ENCODE results near the gene MEI4.
"Not testable (repeated sequence)": the region's sequence is repeated elsewhere in the genome, so short reads cannot be mapped to it uniquely, and the experiment has no call there.

MEI4 gene

GRCh38 chr6:77715588-77715987 is 62.7 kb downstream of the MEI4 start:
- no peaks in the 10 kb centered on the region for H3K9me3 ChIP-seq (replicated peaks; ENCODE audit: insufficient read depth, low read length)
- DNase-seq, result no peak
- H3K4me2 ChIP-seq (ENCODE audit: low read depth, low read length), result no peak overlapping the region
- H3K9me2 ChIP-seq (replicated peaks; ENCODE audit: insufficient read depth, low read length), result no peaks in the 10 kb centered on the region
- H3K27ac ChIP-seq (ENCODE audit: low read length), result no peak overlapping the region
- H3K4me1 ChIP-seq (ENCODE audit: low read length), result no peaks in the 10 kb centered on the region
- no peaks in the 10 kb centered on the region for H3K36me3 ChIP-seq (replicated peaks; ENCODE audit: insufficient read depth, low read length)
- no peak overlapping the region for H3K4me3 ChIP-seq (ENCODE audit: low read length)
- H4K20me1 ChIP-seq (ENCODE audit: insufficient read depth, low read length), result no peaks in the 10 kb centered on the region
- H3F3A ChIP-seq (ENCODE audit: insufficient read depth, low read length), result no peaks in the 10 kb centered on the region
- no peak overlapping the region for H2AFZ ChIP-seq (ENCODE audit: low read length)
- H3K79me2 ChIP-seq (ENCODE audit: low read length), result no peaks in the 10 kb centered on the region
- H3K27me3 ChIP-seq (replicated peaks; ENCODE audit: insufficient read depth, low read length), result no peaks in the 10 kb centered on the region
- TF ChIP-seq CTCF (IDR thresholded peaks at IDR 0.05; ENCODE audit: low read length), result no peak
- TF ChIP-seq EZH2phosphoT487 (IDR thresholded peaks at IDR 0.05; ENCODE audit: low read length), result no peak
- no peak for TF ChIP-seq EZH2 (optimal IDR thresholded peaks at IDR 0.05; ENCODE audit: low read depth, low read length)
- no peak overlapping the region for H3K9ac ChIP-seq (ENCODE audit: low read length)

GRCh38 chr6:77716311-77716710 is 63.5 kb downstream of the MEI4 start:
- Histone ChIP-seq H3K36me3 (replicated peaks; ENCODE audit: insufficient read depth, low read length) (no peaks in the 10 kb centered on the region), H3K9ac (ENCODE audit: low read length) (no peak overlapping the region), H2AFZ (ENCODE audit: low read length) (no peak overlapping the region), H3F3A (ENCODE audit: insufficient read depth, low read length) (no peaks in the 10 kb centered on the region), H3K4me2 (ENCODE audit: low read depth, low read length) (no peak overlapping the region), H3K4me3 (ENCODE audit: low read length) (no peak overlapping the region), H3K79me2 (ENCODE audit: low read length) (no peaks in the 10 kb centered on the region), H3K27ac (ENCODE audit: low read length) (no peak overlapping the region), H3K27me3 (replicated peaks; ENCODE audit: insufficient read depth, low read length) (no peaks in the 10 kb centered on the region), H3K9me2 (replicated peaks; ENCODE audit: insufficient read depth, low read length) (no peaks in the 10 kb centered on the region), H3K4me1 (ENCODE audit: low read length) (no peaks in the 10 kb centered on the region), H4K20me1 (ENCODE audit: insufficient read depth, low read length) (no peaks in the 10 kb centered on the region), H3K9me3 (replicated peaks; ENCODE audit: insufficient read depth, low read length) (no peaks in the 10 kb centered on the region)
- no peak for DNase-seq
- TF ChIP-seq EZH2phosphoT487 (IDR thresholded peaks at IDR 0.05; ENCODE audit: low read length), result no peak
- no peak for TF ChIP-seq EZH2 (optimal IDR thresholded peaks at IDR 0.05; ENCODE audit: low read depth, low read length)
- TF ChIP-seq CTCF (IDR thresholded peaks at IDR 0.05; ENCODE audit: low read length), result no peak

- DNase-seq; H4K20me1 ChIP-seq (ENCODE audit: insufficient read depth, low read length); H3F3A ChIP-seq (ENCODE audit: insufficient read depth, low read length); H3K36me3 ChIP-seq (replicated peaks; ENCODE audit: insufficient read depth, low read length); H2AFZ ChIP-seq (ENCODE audit: low read length); H3K79me2 ChIP-seq (ENCODE audit: low read length); H3K9me3 ChIP-seq (replicated peaks; ENCODE audit: insufficient read depth, low read length); H3K4me3 ChIP-seq (ENCODE audit: low read length); H3K27me3 ChIP-seq (replicated peaks; ENCODE audit: insufficient read depth, low read length); H3K9ac ChIP-seq (ENCODE audit: low read length); H3K4me2 ChIP-seq (ENCODE audit: low read depth, low read length); H3K9me2 ChIP-seq (replicated peaks; ENCODE audit: insufficient read depth, low read length); H3K27ac ChIP-seq (ENCODE audit: low read length); H3K4me1 ChIP-seq (ENCODE audit: low read length): not testable (repeated sequence)
Measured at GRCh38 chr6:77736010-77736409, 83.2 kb downstream of the MEI4 start.

GRCh38 chr6:77740380-77740779 is 87.5 kb downstream of the MEI4 start:
- no peaks in the 10 kb centered on the region for H3K79me2 ChIP-seq (ENCODE audit: low read length)
- no peak overlapping the region for H3K9ac ChIP-seq (ENCODE audit: low read length)
- TF ChIP-seq EZH2 (optimal IDR thresholded peaks at IDR 0.05; ENCODE audit: low read depth, low read length) (no peak), CTCF (IDR thresholded peaks at IDR 0.05; ENCODE audit: low read length) (peak; percentile 50), EZH2phosphoT487 (IDR thresholded peaks at IDR 0.05; ENCODE audit: low read length) (no peak)
- no peak overlapping the region for H3K4me2 ChIP-seq (ENCODE audit: low read depth, low read length)
- H3K36me3 ChIP-seq (replicated peaks; ENCODE audit: insufficient read depth, low read length), result no peaks in the 10 kb centered on the region
- H3K27ac ChIP-seq (ENCODE audit: low read length), result no peak overlapping the region
- no peak overlapping the region for H3K4me3 ChIP-seq (ENCODE audit: low read length)
- no peaks in the 10 kb centered on the region for H3K9me2 ChIP-seq (replicated peaks; ENCODE audit: insufficient read depth, low read length)
- H2AFZ ChIP-seq (ENCODE audit: low read length), result no peak overlapping the region
- no peaks in the 10 kb centered on the region for H3K27me3 ChIP-seq (replicated peaks; ENCODE audit: insufficient read depth, low read length)
- no peaks in the 10 kb centered on the region for H3K9me3 ChIP-seq (replicated peaks; ENCODE audit: insufficient read depth, low read length)
- DNase-seq, result peak; percentile 44
- no peaks in the 10 kb centered on the region for H3K4me1 ChIP-seq (ENCODE audit: low read length)
- no peaks in the 10 kb centered on the region for H4K20me1 ChIP-seq (ENCODE audit: insufficient read depth, low read length)
- H3F3A ChIP-seq (ENCODE audit: insufficient read depth, low read length), result no peaks in the 10 kb centered on the region

- H3K9me2 ChIP-seq (replicated peaks; ENCODE audit: insufficient read depth, low read length); H3K79me2 ChIP-seq (ENCODE audit: low read length); H3K36me3 ChIP-seq (replicated peaks; ENCODE audit: insufficient read depth, low read length); H3K9ac ChIP-seq (ENCODE audit: low read length); H3K4me1 ChIP-seq (ENCODE audit: low read length); H3K9me3 ChIP-seq (replicated peaks; ENCODE audit: insufficient read depth, low read length); H3K27me3 ChIP-seq (replicated peaks; ENCODE audit: insufficient read depth, low read length); H2AFZ ChIP-seq (ENCODE audit: low read length); H3K4me2 ChIP-seq (ENCODE audit: low read depth, low read length); DNase-seq; H4K20me1 ChIP-seq (ENCODE audit: insufficient read depth, low read length); H3K4me3 ChIP-seq (ENCODE audit: low read length); H3K27ac ChIP-seq (ENCODE audit: low read length); H3F3A ChIP-seq (ENCODE audit: insufficient read depth, low read length): not testable (repeated sequence)
Measured at GRCh38 chr6:77752156-77752555, 99.3 kb downstream of the MEI4 start.
